ENCODE data around the gene OR5K3.
A peak's percentile ranks its signal among the peaks of the same experiment; 100 is the strongest.
"Not testable (repeated sequence)": the region's sequence is repeated elsewhere in the genome, so short reads cannot be mapped to it uniquely, and the experiment has no call there.

The OR5K3 gene, protein sequence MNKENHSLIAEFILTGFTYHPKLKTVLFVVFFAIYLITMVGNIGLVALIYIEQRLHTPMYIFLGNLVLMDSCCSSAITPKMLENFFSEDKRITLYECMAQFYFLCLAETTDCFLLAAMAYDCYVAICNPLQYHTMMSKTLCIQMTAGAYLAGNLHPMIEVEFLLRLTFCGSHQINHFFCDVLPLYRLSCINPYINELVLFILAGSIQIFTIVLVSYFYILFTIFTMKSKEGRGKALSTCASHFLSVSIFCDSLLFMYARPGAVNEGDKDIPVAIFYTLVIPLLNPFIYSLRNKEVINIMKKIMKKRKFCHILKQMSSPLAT

GRCh38 chr3:98390366-98390765 lies at the start of gene OR5K3:
OR5K3 (plus strand) TSS chr3:98390666; CDS start chr3:98390666, 0 bp downstream.
- DNase-seq (ENCODE audit: low read depth in 2 of 2): no peak

GRCh38 chr3:98341758-98342157 lies 48.7 kb upstream of the OR5K3 start:
- DNase-seq (ENCODE audit: low read depth in 2 of 2): no peak

GRCh38 chr3:98343647-98344507 lies 46.6 kb upstream of the OR5K3 start:
- DNase-seq (ENCODE audit: low read depth in 2 of 2): peak in 1 of 2 experiments; percentile 19

DNA sequence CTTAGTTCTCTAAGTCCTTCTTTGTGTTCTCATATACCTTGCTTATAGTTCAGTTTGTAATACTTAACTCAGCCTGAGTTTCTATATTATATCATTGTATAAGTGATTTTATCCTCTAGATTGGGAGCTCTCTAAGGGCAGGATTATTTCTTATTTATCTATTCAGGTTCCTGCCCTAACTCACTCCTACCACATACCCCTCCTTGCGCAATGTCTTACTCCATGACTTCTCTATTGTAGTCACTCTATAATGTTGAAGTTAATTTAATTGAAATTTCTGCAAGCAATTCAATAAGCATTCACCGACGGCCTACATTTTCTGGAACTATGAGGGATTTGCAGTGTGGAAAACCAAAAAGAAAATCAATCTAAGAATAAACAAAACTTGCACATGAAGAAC lies 40.4 kb upstream of the OR5K3 start:
- DNase-seq (ENCODE audit: low read depth in 2 of 2): no peak

DNA sequence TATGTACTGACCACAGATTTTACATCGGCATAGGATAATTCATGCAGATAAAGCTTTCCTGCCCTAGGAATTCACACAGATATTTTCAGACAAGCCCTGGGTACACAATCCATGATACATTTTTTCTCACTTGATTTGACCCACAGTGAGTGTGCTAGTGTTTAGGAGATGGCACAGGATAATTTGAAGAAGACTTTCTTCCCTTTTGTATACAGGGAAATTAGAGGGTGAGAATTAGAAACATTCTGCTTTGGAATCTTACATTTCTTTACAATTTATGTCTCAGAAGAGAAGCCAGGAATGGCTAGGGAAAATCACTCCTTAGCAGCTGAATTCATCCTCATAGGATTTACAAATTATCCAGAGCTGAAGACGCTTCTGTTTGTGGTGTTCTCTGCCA lies 36.9 kb upstream of the OR5K3 start, which contains the start of gene OR5K4:
TSS of gene OR5K4 (plus strand) at position 301 of the 400 bp plus-strand sequence. CDS start at position 301, 0 bp downstream.
- DNase-seq (ENCODE audit: low read depth in 2 of 2): no peak

DNA sequence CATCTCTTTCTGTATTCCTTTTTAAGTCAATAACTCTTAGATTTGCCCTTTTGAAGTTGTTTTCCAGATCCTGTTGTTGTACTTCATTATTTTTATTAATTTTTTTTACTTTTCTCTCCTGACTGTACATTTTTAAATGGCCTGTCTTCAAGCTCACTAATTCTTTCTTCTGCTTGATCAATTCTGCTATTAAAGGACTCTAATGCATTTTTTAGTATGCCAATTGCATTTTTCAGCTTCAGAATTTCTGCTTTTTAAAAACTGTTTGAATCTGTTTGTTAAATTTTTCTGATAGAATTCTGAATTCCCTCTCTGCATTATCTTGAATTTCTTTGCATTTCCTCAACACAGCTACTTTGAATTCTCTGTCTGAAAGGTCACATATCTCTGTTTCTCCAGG lies 31.2 kb upstream of the OR5K3 start:
- DNase-seq (ENCODE audit: low read depth in 2 of 2): no peak

DNA sequence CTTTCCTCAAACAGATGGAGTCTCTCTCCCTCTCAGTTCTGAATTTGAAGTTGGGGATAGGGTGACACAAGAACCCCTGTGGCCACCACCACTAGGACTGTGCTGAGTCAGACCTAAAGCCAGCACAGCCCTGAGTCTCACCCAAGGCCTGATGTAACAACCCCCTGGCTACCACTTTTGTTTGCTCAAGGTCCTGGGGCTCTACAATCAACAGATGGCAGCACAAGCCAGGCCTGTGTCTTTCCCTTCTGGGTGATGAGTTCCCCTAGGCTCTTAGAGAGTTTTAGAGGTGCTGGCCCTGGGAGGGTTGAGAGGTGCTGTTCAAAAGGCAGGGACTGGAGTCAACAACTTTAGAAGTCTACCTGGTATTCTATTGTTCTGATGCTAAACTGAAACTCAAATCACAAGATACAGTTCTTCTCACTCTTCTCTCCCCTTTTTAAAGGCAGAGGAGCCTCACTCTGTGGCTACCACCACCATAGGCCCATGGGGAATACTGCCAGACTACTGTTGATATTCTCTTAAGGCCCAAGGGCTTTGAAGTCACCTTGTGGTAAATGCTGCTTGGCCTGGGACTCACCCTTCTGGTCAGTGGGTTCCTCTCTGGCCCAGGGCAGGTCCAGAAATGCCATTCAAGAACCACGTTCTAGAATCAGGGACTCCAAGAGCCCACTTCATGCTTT lies 30.3 kb upstream of the OR5K3 start:
- no peak for DNase-seq (ENCODE audit: low read depth in 2 of 2)

GRCh38 chr3:98360681-98361080 lies 29.8 kb upstream of the OR5K3 start:
- DNase-seq (ENCODE audit: low read depth in 2 of 2): no peak

- no peak for DNase-seq (ENCODE audit: low read depth in 2 of 2)
Observed at GRCh38 chr3:98361289-98361688, 29.2 kb upstream of the OR5K3 start.

DNA sequence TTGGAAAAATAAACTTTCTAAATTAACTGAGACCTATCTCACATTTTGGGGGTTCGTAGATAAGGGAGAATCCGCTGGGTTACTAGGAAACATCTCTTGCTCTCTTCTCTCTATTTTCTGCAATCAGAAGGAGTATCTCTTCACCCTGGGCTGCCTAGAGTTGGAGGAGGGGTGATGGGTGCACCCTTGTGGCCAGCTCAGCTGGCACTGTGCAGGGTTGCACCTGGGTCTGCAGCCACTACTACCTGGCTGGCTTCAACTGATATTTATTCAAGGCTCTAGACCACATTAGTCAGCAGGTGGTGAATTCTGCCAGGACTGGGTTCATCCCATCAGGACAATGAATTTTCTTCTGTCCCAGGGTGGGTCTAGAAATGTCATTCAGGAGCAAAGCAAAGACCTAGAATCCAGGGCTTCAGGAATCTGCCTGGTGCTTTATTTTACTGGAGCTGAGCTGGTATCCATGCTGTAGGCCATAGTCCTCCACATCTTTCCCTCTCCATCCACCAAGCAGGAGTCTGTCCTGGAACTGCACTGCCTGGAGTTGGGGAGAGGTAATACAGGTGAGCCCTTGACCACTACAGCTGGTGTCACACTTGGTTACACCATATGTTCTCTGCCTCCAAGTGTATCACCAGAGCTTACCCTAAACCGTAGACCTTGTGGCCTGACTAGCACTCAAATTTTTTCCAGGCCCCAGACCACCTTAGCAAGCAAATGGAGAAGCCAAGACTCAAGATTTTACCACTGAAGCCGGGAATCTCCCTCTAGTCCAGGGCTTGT lies 22.8 kb upstream of the OR5K3 start:
- no peak for DNase-seq (ENCODE audit: low read depth in 2 of 2)

- no peak for DNase-seq (ENCODE audit: low read depth in 2 of 2)
Observed at GRCh38 chr3:98371186-98371585, 19.3 kb upstream of the OR5K3 start.

DNA sequence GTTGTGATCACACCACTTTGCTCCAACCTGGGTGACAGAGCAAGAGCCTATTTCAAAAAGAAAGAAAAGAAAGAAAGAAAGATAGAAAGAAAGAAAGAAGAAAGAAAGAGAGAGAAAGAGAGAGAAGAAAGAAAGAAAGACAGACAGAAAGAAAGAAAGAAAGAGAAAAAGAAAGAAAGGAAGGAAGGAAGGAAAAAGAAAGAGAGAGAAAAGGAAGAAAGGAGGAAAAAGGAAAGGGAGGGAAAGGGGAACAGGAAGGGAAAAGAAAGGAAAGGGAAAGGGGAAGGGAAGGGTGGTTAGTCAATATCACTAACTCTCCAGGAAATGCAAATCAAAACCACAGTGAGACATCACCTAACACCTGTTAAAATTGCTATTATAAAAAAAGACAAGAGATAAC lies 18.6 kb upstream of the OR5K3 start:
- no peak for DNase-seq (ENCODE audit: low read depth in 2 of 2)

DNA sequence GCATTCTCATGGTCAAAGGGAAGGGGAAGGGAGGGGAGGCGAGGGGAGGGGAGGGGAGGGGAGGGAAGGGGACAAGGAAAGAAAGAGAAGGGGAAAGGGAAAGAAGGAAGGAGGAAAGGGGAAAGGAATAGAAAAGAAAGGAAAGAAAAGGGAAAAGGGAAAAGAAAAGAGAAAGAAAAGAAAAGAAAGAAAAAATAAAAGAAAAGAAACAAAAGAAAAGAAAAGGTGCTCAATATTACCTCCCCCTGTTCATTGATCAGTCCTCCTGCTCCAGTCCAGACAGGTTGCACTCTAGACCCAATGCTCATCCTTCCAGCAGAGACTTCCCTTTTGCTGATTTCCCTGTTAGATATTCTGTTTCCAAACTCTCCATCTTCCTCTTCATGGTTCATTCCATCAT lies 18.0 kb upstream of the OR5K3 start:
- no peak for DNase-seq (ENCODE audit: low read depth in 2 of 2)

- no peak for DNase-seq (ENCODE audit: low read depth in 2 of 2)
Observed at GRCh38 chr3:98376631-98377030, 13.8 kb upstream of the OR5K3 start.

DNA sequence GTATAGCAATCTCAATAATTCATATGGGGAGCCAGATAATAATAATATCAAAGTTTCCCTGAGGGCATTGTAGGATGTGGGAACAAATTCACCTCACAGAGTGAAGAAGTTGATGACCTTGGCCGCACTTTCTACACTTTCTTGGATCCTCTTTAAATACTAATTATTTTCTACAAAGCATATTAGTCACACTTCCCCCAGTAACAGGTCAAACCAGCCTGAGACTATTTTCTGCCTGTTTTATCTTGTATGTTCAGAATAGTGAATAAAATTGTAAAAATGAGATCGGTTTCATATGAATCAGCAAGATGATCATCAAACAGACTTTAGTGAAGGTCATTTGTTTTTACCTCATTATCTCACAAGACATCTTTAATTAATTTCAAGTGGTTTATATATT lies 2.3 kb upstream of the OR5K3 start:
- no peak for DNase-seq (ENCODE audit: low read depth in 2 of 2)

- DNase-seq (ENCODE audit: low read depth in 2 of 2): no peak
Observed at GRCh38 chr3:98395101-98395500, 4.6 kb downstream of the OR5K3 start.

GRCh38 chr3:98396482-98396881 lies 6.0 kb downstream of the OR5K3 start:
- DNase-seq (ENCODE audit: low read depth in 2 of 2): not testable (repeated sequence)

DNA sequence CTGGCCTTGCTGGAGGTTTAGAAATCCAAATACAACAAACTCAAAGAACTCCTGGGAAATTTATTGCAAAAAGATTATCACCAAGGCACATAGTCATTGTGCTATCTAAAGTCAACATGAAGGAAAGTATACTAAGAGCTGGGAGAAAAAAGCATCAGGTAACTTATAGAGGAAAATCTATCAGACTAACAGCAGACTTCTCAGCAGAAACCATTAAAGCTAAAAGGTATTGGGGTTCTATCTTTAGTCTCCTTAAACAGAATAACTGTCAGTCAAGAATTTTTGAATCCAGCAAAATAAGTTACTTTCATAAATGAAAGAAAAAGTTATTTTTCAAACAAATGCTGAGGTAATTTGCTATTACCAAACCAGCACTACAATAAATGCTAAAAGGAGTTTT lies 8.0 kb downstream of the OR5K3 start:
- no peak for DNase-seq (ENCODE audit: low read depth in 2 of 2)

GRCh38 chr3:98402507-98402906 lies 12.0 kb downstream of the OR5K3 start:
- no peak for DNase-seq (ENCODE audit: low read depth in 2 of 2)

DNA sequence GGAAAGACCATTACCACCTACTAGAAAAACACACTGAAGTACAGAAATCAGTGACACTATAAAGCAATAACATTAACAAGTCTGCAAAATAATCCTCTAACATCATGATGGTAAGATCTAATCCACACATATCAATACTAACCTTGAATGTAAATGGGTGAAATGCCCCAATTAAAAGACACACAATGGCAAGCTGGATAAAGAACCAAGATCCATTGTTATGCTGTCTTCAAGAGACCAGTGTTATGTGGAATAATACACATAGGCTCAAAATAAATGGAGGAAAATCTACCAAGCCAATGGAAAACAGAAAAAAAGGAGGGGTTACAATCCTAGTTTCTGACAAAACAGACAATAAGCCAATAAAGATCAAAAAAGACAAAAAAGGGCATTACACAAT lies 13.5 kb downstream of the OR5K3 start:
- no peak for DNase-seq (ENCODE audit: low read depth in 2 of 2)

DNA sequence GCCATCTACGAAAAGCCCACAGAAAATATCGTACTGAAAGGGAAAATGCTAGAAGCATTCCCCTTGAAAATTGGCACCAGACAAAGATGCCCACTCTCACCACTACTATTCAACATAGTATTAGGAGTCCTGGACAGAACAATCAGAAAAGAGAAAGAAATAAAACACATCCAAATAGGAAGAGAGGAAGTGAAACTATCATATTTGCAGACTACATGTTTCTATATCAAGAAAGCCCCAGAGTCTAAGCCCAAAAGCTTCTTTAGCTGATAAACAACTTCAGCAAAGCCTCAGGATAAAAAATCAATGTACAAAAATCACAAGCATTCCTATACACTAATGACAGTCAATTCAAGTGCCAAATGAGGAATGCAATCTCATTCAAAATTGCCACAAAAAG lies 15.6 kb downstream of the OR5K3 start:
- DNase-seq (ENCODE audit: low read depth in 2 of 2): no peak

- no peak for DNase-seq (ENCODE audit: low read depth in 2 of 2)
Observed at GRCh38 chr3:98432575-98432974, 42.1 kb downstream of the OR5K3 start.
